Naive thymus-derived CD4-positive, alpha-beta T cell (primary cell): Measurements from ENCODE around the gene HOXA2. TPM values are rescaled to one million over a fixed set of nuclear protein-coding genes. Genes with fewer than 3 reads are reported as not detected.

ENCODE experiments used
- ATAC-seq: fragments of 150-1000 bp; cut with Tn5 transposase; 2 replicates; pipeline ENCODE4 v1.10.0; 2021; ENCODE audit warnings: mild to moderate bottlenecking, moderate library complexity
- CTCF ChIA-PET: fragments of 350-600 bp; sonication (Branson Sonifier 250); formaldehyde crosslinking; loops from one replicate; lab custom pipeline; 2021; ENCODE audit warnings: antibody characterized with exemption; lab: Charles Lee
- POLR2A ChIA-PET: fragments of 350-600 bp; sonication (Branson Sonifier 250); formaldehyde crosslinking; loops from one replicate; lab custom pipeline; 2021; ENCODE audit warnings: antibody characterized with exemption, inconsistent platforms; lab: Charles Lee
- DNase-seq, 9 donors: peaks; one replicate each; pipeline versions ENCODE4 v3.0.0 to v3.0.0-alpha.2; 2020 to 2022; ENCODE audit warnings: mixed read lengths in 1 of 9
- H3K27ac ChIP-seq: one replicate; pipeline ENCODE4 v1.7.0; 2013; ENCODE audit warnings: mild to moderate bottlenecking, low read depth, low read length, moderate library complexity
- H3K27me3 ChIP-seq, 2 donors: one replicate each; pipeline ENCODE4 v1.7.0; 2013; ENCODE audit warnings: low read length in 2 of 2, mild to moderate bottlenecking in 2 of 2, moderate library complexity in 2 of 2; ENCODE audit not compliant: control insufficient read depth in 2 of 2, insufficient read depth in 2 of 2
- H3K36me3 ChIP-seq, 3 experiments: 1 replicate in 2 of 3; 2 replicates in 1 of 3; pipeline ENCODE4 v1.7.0; 2013; ENCODE audit warnings: low read length in 3 of 3, mild to moderate bottlenecking in 3 of 3, moderate library complexity in 1 of 3; ENCODE audit not compliant: insufficient read depth in 3 of 3, control insufficient read depth in 2 of 3
- H3K4me1 ChIP-seq, 2 donors: one replicate each; pipeline ENCODE4 v1.7.0; 2013; ENCODE audit warnings: low read length in 2 of 2, mild to moderate bottlenecking in 2 of 2, moderate library complexity in 1 of 2; ENCODE audit not compliant: control insufficient read depth in 2 of 2, insufficient read depth in 2 of 2
- H3K4me3 ChIP-seq: 2 replicates; pipeline ENCODE4 v1.7.0; 2013; ENCODE audit warnings: mild to moderate bottlenecking, low read length
- H3K9me3 ChIP-seq, 3 experiments: 1 replicate in 2 of 3; 2 replicates in 1 of 3; pipeline ENCODE4 v1.7.0; 2013; ENCODE audit warnings: low read length in 3 of 3; ENCODE audit not compliant: control insufficient read depth in 2 of 3
- H3K27ac Mint-ChIP-seq, 9 donors: one replicate each; pipeline ENCODE4 v1.8.0; 2020 to 2022; ENCODE audit warnings: mixed read lengths in 9 of 9, mild to moderate bottlenecking in 8 of 9, moderate library complexity in 5 of 9, inconsistent platforms in 2 of 9
- H3K27me3 Mint-ChIP-seq, 5 donors: one replicate each; pipeline ENCODE4 v1.8.0; 2021 to 2022; ENCODE audit warnings: mixed read lengths in 5 of 5, mild to moderate bottlenecking in 1 of 5
- H3K36me3 Mint-ChIP-seq, 5 donors: one replicate each; pipeline ENCODE4 v1.8.0; 2020 to 2022; ENCODE audit warnings: mixed read lengths in 5 of 5, mild to moderate bottlenecking in 3 of 5, inconsistent platforms in 1 of 5
- H3K4me1 Mint-ChIP-seq, 7 donors: one replicate each; pipeline ENCODE4 v1.8.0; 2020 to 2022; ENCODE audit warnings: mixed read lengths in 7 of 7, mild to moderate bottlenecking in 3 of 7, inconsistent platforms in 1 of 7
- H3K4me3 Mint-ChIP-seq, 10 donors: one replicate each; pipeline ENCODE4 v1.8.0; 2020 to 2022; ENCODE audit warnings: mild to moderate bottlenecking in 10 of 10, mixed read lengths in 10 of 10, moderate library complexity in 6 of 10, inconsistent platforms in 2 of 10
- H3K9me3 Mint-ChIP-seq, 11 donors: one replicate each; pipeline ENCODE4 v1.8.0; 2020 to 2022; ENCODE audit warnings: mixed read lengths in 11 of 11, mild to moderate bottlenecking in 4 of 11, inconsistent platforms in 1 of 11, moderate library complexity in 1 of 11
- intact Hi-C, 2 donors: fragments of 100-400 bp; cut with micrococcal nuclease; formaldehyde crosslinking; loops; one replicate each; pipeline ENCODE4 v1.15.1; 2023
- polyA plus RNA-seq, 2 donors: library from polyadenylated mRNA; unstranded; fragments of 300-500 nt; fragmentation: Illumina TruSeq; gene quantifications; one replicate each; pipeline ENCODE4 v1.2.3, GENCODE V29; 2021
- total RNA-seq, 6 experiments: library from RNA in 5 of 6; stranded (reverse) in 5 of 6; gene quantifications; 1 replicate in 5 of 6; 2 replicates in 1 of 6; pipeline ENCODE4 v1.2.3 and lab custom pipeline; 2021 to 2026

Gene HOXA2
- total and polyA plus RNA-seq, 7 experiments from 2014 or later, result not detected

- Histone ChIP-seq H3K4me3 (no peak overlapping the region), H3K36me3 (peaks cover 0 to 1% (median 0%) of the 10 kb centered on the region in 3 experiments), H3K27ac (no peak overlapping the region), H3K27me3 (peaks cover 5 to 25% of the 10 kb centered on the region in 2 donors), H3K9me3 (no peaks in the 10 kb centered on the region), H3K4me1 (peaks cover 0 to 25% of the 10 kb centered on the region in 2 donors)
- ChIA-PET POLR2A (no interaction called here), CTCF (no interaction called here)
- Mint-ChIP-seq H3K36me3 (peaks cover 8 to 30% (median 20%) of the 10 kb centered on the region in 5 donors), H3K4me3 (peak overlapping the region in 7 of 10 donors; percentile 2 to 61 (median 18)), H3K9me3 (peaks cover 0 to 7% (median 0%) of the 10 kb centered on the region in 11 donors), H3K4me1 (peaks cover 18 to 41% (median 32%) of the 10 kb centered on the region in 7 donors), H3K27ac (no peak overlapping the region), H3K27me3 (peaks cover 82 to 90% (median 89%) of the 10 kb centered on the region in 5 donors)
- no peak for ATAC-seq
- intact Hi-C loops, result no loop called here
- DNase-seq, result no peak
Measured at GRCh38 chr7:27101171-27101956, 1.1 kb downstream of the HOXA2 start.

- no peak for DNase-seq
- ChIA-PET CTCF (no interaction called here), POLR2A (no interaction called here)
- intact Hi-C loops, result no loop called here
- H3K4me3 Mint-ChIP-seq, result no peak overlapping the region
- peaks cover 0 to 25% of the 10 kb centered on the region in 2 donors for H3K4me1 ChIP-seq
- peaks cover 79 to 91% (median 86%) of the 10 kb centered on the region in 5 donors for H3K27me3 Mint-ChIP-seq
- no peak overlapping the region for H3K4me3 ChIP-seq
- peaks cover 5 to 25% of the 10 kb centered on the region in 2 donors for H3K27me3 ChIP-seq
- peaks cover 18 to 41% (median 33%) of the 10 kb centered on the region in 7 donors for H3K4me1 Mint-ChIP-seq
- H3K27ac Mint-ChIP-seq, result no peak overlapping the region
- no peak for ATAC-seq
- peaks cover 8 to 30% (median 20%) of the 10 kb centered on the region in 5 donors for H3K36me3 Mint-ChIP-seq
- H3K9me3 ChIP-seq, result no peaks in the 10 kb centered on the region
- H3K36me3 ChIP-seq, result peaks cover 0 to 5% (median 0%) of the 10 kb centered on the region in 3 experiments
- peaks cover 0 to 7% (median 0%) of the 10 kb centered on the region in 11 donors for H3K9me3 Mint-ChIP-seq
- no peak overlapping the region for H3K27ac ChIP-seq
Measured at GRCh38 chr7:27100694-27101170, 1.8 kb downstream of the HOXA2 start.

- ATAC-seq (no peak), DNase-seq (no peak)
- Histone ChIP-seq H3K36me3 (peaks cover 0 to 5% (median 0%) of the 10 kb centered on the region in 3 experiments), H3K27ac (no peak overlapping the region), H3K4me1 (peaks cover 9 to 30% of the 10 kb centered on the region in 2 donors), H3K9me3 (no peaks in the 10 kb centered on the region), H3K4me3 (no peak overlapping the region), H3K27me3 (peaks cover 5 to 25% of the 10 kb centered on the region in 2 donors)
- Mint-ChIP-seq H3K9me3 (peaks cover 0 to 9% (median 0%) of the 10 kb centered on the region in 11 donors), H3K27me3 (peaks cover 81 to 93% (median 86%) of the 10 kb centered on the region in 5 donors), H3K36me3 (peaks cover 8 to 30% (median 20%) of the 10 kb centered on the region in 5 donors), H3K27ac (no peak overlapping the region), H3K4me1 (peaks cover 18 to 51% (median 41%) of the 10 kb centered on the region in 7 donors), H3K4me3 (peak overlapping the region in 1 of 10 donors; percentile 17)
- POLR2A ChIA-PET, result interaction anchor here (0.6 kb wide), 1 partner anchor 249 kb away, joined by 3 read pairs; no protein-coding TSS in a partner anchor
- CTCF ChIA-PET, result interaction anchor here (0.6 kb wide), 2 partner anchors 20 to 50 kb away, joined by 3 to 4 read pairs; no protein-coding TSS in a partner anchor
- intact Hi-C loops, result loop anchor here (2.0 to 5.0 kb wide), 6 partner anchors 33 to 722 kb away; partner anchors contain the start of genes HOXA4 (in 1 of the 2), HOXA7 (in 1 of the 2) and SKAP2 (in 1 of the 2)
Measured at GRCh38 chr7:27099453-27100370, 2.8 kb downstream of the HOXA2 start.

GRCh38 chr7:27098578-27099451 is 3.7 kb downstream of the HOXA2 start:
- H3K27ac Mint-ChIP-seq, result no peak overlapping the region
- DNase-seq (no peak), ATAC-seq (no peak)
- ChIA-PET CTCF (interaction anchor here (0.6 kb wide), 1 partner anchor 51 kb away, joined by 3 read pairs; no protein-coding TSS in a partner anchor), POLR2A (interaction anchor here (0.6 kb wide), 1 partner anchor 248 kb away, joined by 3 read pairs; no protein-coding TSS in a partner anchor)
- intact Hi-C loops, result loop anchor here (2.0 to 5.0 kb wide), 6 partner anchors 33 to 722 kb away; partner anchors contain the start of genes HOXA4 (in 1 of the 2), HOXA7 (in 1 of the 2) and SKAP2 (in 1 of the 2)
- Histone ChIP-seq H3K9me3 (no peaks in the 10 kb centered on the region), H3K27me3 (peaks cover 8 to 25% of the 10 kb centered on the region in 2 donors), H3K4me3 (no peak overlapping the region), H3K27ac (no peak overlapping the region), H3K36me3 (peaks cover 0 to 5% (median 0%) of the 10 kb centered on the region in 3 experiments), H3K4me1 (peaks cover 9 to 30% of the 10 kb centered on the region in 2 donors)
- H3K4me3 Mint-ChIP-seq, result peak overlapping the region in 7 of 10 donors; percentile 2 to 90 (median 20)
- peaks cover 8 to 30% (median 20%) of the 10 kb centered on the region in 5 donors for H3K36me3 Mint-ChIP-seq
- H3K27me3 Mint-ChIP-seq, result peaks cover 82 to 93% (median 86%) of the 10 kb centered on the region in 5 donors
- peaks cover 18 to 52% (median 44%) of the 10 kb centered on the region in 7 donors for H3K4me1 Mint-ChIP-seq
- H3K9me3 Mint-ChIP-seq, result peaks cover 0 to 10% (median 0%) of the 10 kb centered on the region in 11 donors

- Mint-ChIP-seq H3K4me1 (peaks cover 17 to 46% (median 38%) of the 10 kb centered on the region in 7 donors), H3K4me3 (peak overlapping the region; percentile 79 to 94 (median 88)), H3K27me3 (peaks cover 82 to 93% (median 86%) of the 10 kb centered on the region in 5 donors), H3K9me3 (peaks cover 0 to 10% (median 0%) of the 10 kb centered on the region in 11 donors), H3K36me3 (peaks cover 8 to 30% (median 20%) of the 10 kb centered on the region in 5 donors), H3K27ac (no peak overlapping the region)
- intact Hi-C loops, result loop anchor here (2.0 to 5.0 kb wide), 9 partner anchors 33 to 1235 kb away; partner anchors contain the start of genes HOXA4 (in 2 of the 2), SKAP2 (in 2 of the 2) and HOXA7 (in 1 of the 2)
- ChIA-PET CTCF (no interaction called here), POLR2A (no interaction called here)
- Histone ChIP-seq H3K27ac (no peak overlapping the region), H3K4me3 (no peak overlapping the region), H3K27me3 (peaks cover 8 to 17% of the 10 kb centered on the region in 2 donors), H3K9me3 (no peaks in the 10 kb centered on the region), H3K4me1 (peaks cover 9 to 30% of the 10 kb centered on the region in 2 donors), H3K36me3 (peaks cover 0 to 5% (median 0%) of the 10 kb centered on the region in 3 experiments)
- ATAC-seq, result no peak
- DNase-seq, result no peak
Measured at GRCh38 chr7:27097686-27098577, 4.6 kb downstream of the HOXA2 start.
